ENCODE data around the gene SPRR3. TPM values are rescaled to one million over a fixed set of nuclear protein-coding genes. Genes with fewer than 3 reads are reported as not detected.
"Not testable (repeated sequence)": the region's sequence is repeated elsewhere in the genome, so short reads cannot be mapped to it uniquely, and the experiment has no call there.

The SPRR3 gene
- total RNA-seq, 3 donors from 2014 or later, result not detected

- H3K4me1 ChIP-seq, result no peaks in the 10 kb centered on the region
- H3K27me3 ChIP-seq, result no peaks in the 10 kb centered on the region
- no peak overlapping the region for H3K4me3 ChIP-seq
- H3K9me3 ChIP-seq, result peaks cover 0 to 4% of the 10 kb centered on the region in 2 donors
- intact Hi-C loops (cut with DNase I; ENCODE audit: low total_unique reads), result no loop called here
- TF ChIP-seq CTCF (IDR thresholded peaks at IDR 0.05) (no peak), POLR2A (IDR thresholded peaks at IDR 0.05) (no peak), POLR2AphosphoS5 (IDR thresholded peaks at IDR 0.05) (no peak)
- DNase-seq (ENCODE audit: low spot score in 2 of 2), result no peak
- H3K27ac ChIP-seq, result no peak overlapping the region
- no peaks in the 10 kb centered on the region for H3K36me3 ChIP-seq
Measured at GRCh38 chr1:153000294-153000693, 1.3 kb upstream of the SPRR3 start.

DNA sequence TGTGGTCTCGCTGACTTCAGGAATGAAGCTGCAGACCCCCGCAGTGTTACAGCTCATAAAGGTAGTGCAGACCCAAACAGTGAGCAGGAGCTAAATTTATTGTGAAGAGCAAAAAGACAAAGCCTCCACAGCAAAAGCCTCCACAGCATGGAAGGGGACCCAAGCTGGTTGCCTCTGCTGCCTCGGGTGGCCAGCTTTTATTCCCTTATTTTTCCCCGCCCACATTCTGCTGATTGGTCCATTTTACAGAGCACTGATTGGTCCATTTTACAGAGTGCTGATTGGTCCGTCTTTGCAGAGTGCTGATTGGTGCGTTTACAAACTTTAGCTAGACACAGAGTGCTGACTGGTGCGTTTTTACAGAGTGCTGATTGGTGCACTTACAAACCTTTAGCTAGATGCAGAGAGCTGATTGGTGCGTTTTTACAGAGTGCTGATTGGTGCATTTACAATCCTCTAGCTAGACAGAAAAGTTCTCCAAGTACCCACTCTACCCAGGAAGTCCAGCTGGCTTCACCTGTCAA, 9.7 kb downstream of the SPRR3 start:
- H3K9me3 ChIP-seq; H3K27me3 ChIP-seq; DNase-seq (ENCODE audit: low spot score in 2 of 2); H3K4me3 ChIP-seq; intact Hi-C loops (cut with DNase I; ENCODE audit: low total_unique reads); H3K27ac ChIP-seq; H3K36me3 ChIP-seq; H3K4me1 ChIP-seq: not testable (repeated sequence)

GRCh38 chr1:153021829-153022228, 20.3 kb downstream of the SPRR3 start:
- H3K4me1 ChIP-seq; DNase-seq (ENCODE audit: low spot score in 2 of 2); intact Hi-C loops (cut with DNase I; ENCODE audit: low total_unique reads); H3K36me3 ChIP-seq; H3K4me3 ChIP-seq; H3K27ac ChIP-seq; H3K27me3 ChIP-seq; H3K9me3 ChIP-seq: not testable (repeated sequence)

- intact Hi-C loops (cut with DNase I; ENCODE audit: low total_unique reads), result not testable (repeated sequence)
Measured at GRCh38 chr1:153022340-153022739, 20.8 kb downstream of the SPRR3 start.

GRCh38 chr1:153023109-153023508, 21.6 kb downstream of the SPRR3 start:
- intact Hi-C loops (cut with DNase I; ENCODE audit: low total_unique reads), result no loop called here

More at GRCh38 chr1:153022340-153022739, 20.8 kb downstream of the SPRR3 start:
- not testable (repeated sequence) for DNase-seq (ENCODE audit: low spot score in 2 of 2); H3K9me3 ChIP-seq; H3K36me3 ChIP-seq; H3K4me3 ChIP-seq; H3K27ac ChIP-seq; H3K27me3 ChIP-seq; H3K4me1 ChIP-seq

GRCh38 chr1:153024413-153024812, 22.9 kb downstream of the SPRR3 start:
- no peak for DNase-seq (ENCODE audit: low spot score in 2 of 2)
- no peak for TF ChIP-seq POLR2A (IDR thresholded peaks at IDR 0.05)
- no peak for TF ChIP-seq CTCF (IDR thresholded peaks at IDR 0.05)
- no peak for TF ChIP-seq POLR2AphosphoS5 (IDR thresholded peaks at IDR 0.05)
- intact Hi-C loops (cut with DNase I; ENCODE audit: low total_unique reads), result no loop called here

More at GRCh38 chr1:153023109-153023508, 21.6 kb downstream of the SPRR3 start:
- H3K4me1 ChIP-seq, result no peaks in the 10 kb centered on the region
- no peaks in the 10 kb centered on the region for H3K9me3 ChIP-seq
- no peak overlapping the region for H3K27ac ChIP-seq
- no peak overlapping the region for H3K4me3 ChIP-seq
- H3K36me3 ChIP-seq, result no peaks in the 10 kb centered on the region
- DNase-seq (ENCODE audit: low spot score in 2 of 2), result no peak
- TF ChIP-seq CTCF (IDR thresholded peaks at IDR 0.05), result no peak
- TF ChIP-seq POLR2AphosphoS5 (IDR thresholded peaks at IDR 0.05), result no peak
- no peak for TF ChIP-seq POLR2A (IDR thresholded peaks at IDR 0.05)
- H3K27me3 ChIP-seq, result peaks cover 0 to 3% of the 10 kb centered on the region in 2 donors

DNA sequence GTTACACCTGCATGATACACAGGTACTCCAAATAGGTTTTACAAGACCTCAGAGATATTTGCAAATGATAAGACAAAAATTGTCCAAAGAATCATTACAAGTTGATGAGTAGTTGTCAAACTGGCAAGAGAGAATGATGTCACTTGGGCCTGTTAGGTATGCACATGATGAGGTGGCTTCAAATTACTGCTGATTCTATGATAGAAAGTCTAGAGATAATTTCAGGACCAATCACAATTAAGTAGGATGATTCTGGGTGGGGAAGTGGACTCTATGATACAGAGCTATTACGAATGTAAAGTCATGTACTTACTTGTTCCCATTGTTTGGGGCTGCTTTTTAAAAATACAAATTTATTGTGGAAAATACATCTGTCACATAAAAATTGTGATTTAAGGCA, 24.2 kb downstream of the SPRR3 start:
- no peak overlapping the region for H3K27ac ChIP-seq
- H3K9me3 ChIP-seq, result no peaks in the 10 kb centered on the region
- H3K27me3 ChIP-seq, result no peaks in the 10 kb centered on the region
- no peak for TF ChIP-seq CTCF (IDR thresholded peaks at IDR 0.05)
- TF ChIP-seq POLR2AphosphoS5 (IDR thresholded peaks at IDR 0.05), result no peak
- TF ChIP-seq POLR2A (IDR thresholded peaks at IDR 0.05), result no peak
- no peak overlapping the region for H3K4me3 ChIP-seq
- DNase-seq (ENCODE audit: low spot score in 2 of 2), result no peak
- H3K36me3 ChIP-seq, result no peaks in the 10 kb centered on the region
- H3K4me1 ChIP-seq, result no peaks in the 10 kb centered on the region
- intact Hi-C loops (cut with DNase I; ENCODE audit: low total_unique reads), result no loop called here

More at GRCh38 chr1:153024413-153024812, 22.9 kb downstream of the SPRR3 start:
- H3K27me3 ChIP-seq, result no peaks in the 10 kb centered on the region
- H3K9me3 ChIP-seq, result no peaks in the 10 kb centered on the region
- no peaks in the 10 kb centered on the region for H3K36me3 ChIP-seq
- no peak overlapping the region for H3K4me3 ChIP-seq
- no peak overlapping the region for H3K27ac ChIP-seq
- H3K4me1 ChIP-seq, result no peaks in the 10 kb centered on the region

All from breast epithelium (tissue), 4 donors.